Measurements from ENCODE around the gene TRABD2B. TPM values are rescaled to one million over a fixed set of nuclear protein-coding genes. Genes with fewer than 3 reads are reported as not detected.

The TRABD2B gene
- total RNA-seq, 4 donors from 2014 or later: 0.63 to 3.1 (median 1.7) TPM

GRCh38 chr1:47940779-47941178 lies 56.4 kb downstream of the TRABD2B start:
- DNase-seq (ENCODE audit: low spot score in 2 of 2): peak in 1 of 2 donors; percentile 32
- no peak overlapping the region for H3K4me3 ChIP-seq (ENCODE audit: low read depth, poor library complexity, severe bottlenecking)
- intact Hi-C loops (cut with DNase I; ENCODE audit: low total_unique reads): no loop called here
- 43 to 46% methylated on average over 5 of the region's 5 CpGs for WGBS, 2 donors
- TF ChIP-seq CTCF (IDR thresholded peaks at IDR 0.05): no peak
- no peak for TF ChIP-seq POLR2A (IDR thresholded peaks at IDR 0.05)

GRCh38 chr1:47940326-47940725 lies 56.9 kb downstream of the TRABD2B start:
- intact Hi-C loops (cut with DNase I; ENCODE audit: low total_unique reads): no loop called here

GRCh38 chr1:47938520-47938919 lies 58.7 kb downstream of the TRABD2B start:
- 0 to 16% methylated on average over 2 of the region's 2 CpGs for WGBS, 2 donors
- H3K4me3 ChIP-seq (ENCODE audit: low read depth, poor library complexity, severe bottlenecking): no peak overlapping the region
- TF ChIP-seq POLR2A (IDR thresholded peaks at IDR 0.05) (no peak), CTCF (IDR thresholded peaks at IDR 0.05) (no peak)
- intact Hi-C loops (cut with DNase I; ENCODE audit: low total_unique reads): no loop called here
- DNase-seq (ENCODE audit: low spot score in 2 of 2): peak in 1 of 2 donors; percentile 42

More at GRCh38 chr1:47940326-47940725, 56.9 kb downstream of the TRABD2B start:
- H3K4me3 ChIP-seq (ENCODE audit: low read depth, poor library complexity, severe bottlenecking): no peak overlapping the region
- DNase-seq (ENCODE audit: low spot score in 2 of 2): peak in 1 of 2 donors; percentile 82
- WGBS, 2 donors: 57 to 65% methylated on average over 8 of the region's 8 CpGs
- TF ChIP-seq POLR2A (IDR thresholded peaks at IDR 0.05) (no peak), CTCF (IDR thresholded peaks at IDR 0.05) (no peak)

GRCh38 chr1:47937586-47938254 lies 59.5 kb downstream of the TRABD2B start:
- intact Hi-C loops (cut with DNase I; ENCODE audit: low total_unique reads): no loop called here
- peak in 1 of 2 donors; percentile 14 for DNase-seq (ENCODE audit: low spot score in 2 of 2)
- 93 to 94% methylated on average over 5 of the region's 5 CpGs for WGBS, 2 donors
- TF ChIP-seq CTCF (IDR thresholded peaks at IDR 0.05) (no peak), POLR2A (IDR thresholded peaks at IDR 0.05) (no peak)
- no peak overlapping the region for H3K4me3 ChIP-seq (ENCODE audit: low read depth, poor library complexity, severe bottlenecking)

- TF ChIP-seq POLR2A (IDR thresholded peaks at IDR 0.05) (no peak), CTCF (IDR thresholded peaks at IDR 0.05) (no peak)
- intact Hi-C loops (cut with DNase I; ENCODE audit: low total_unique reads): no loop called here
- DNase-seq (ENCODE audit: low spot score in 2 of 2): peak in 1 of 2 donors; percentile 3
- no peak overlapping the region for H3K4me3 ChIP-seq (ENCODE audit: low read depth, poor library complexity, severe bottlenecking)
- WGBS, 2 donors: 92 to 93% methylated on average over 1 of the region's 1 CpG
Observed at GRCh38 chr1:47936916-47937551, 60.2 kb downstream of the TRABD2B start.

Data from lower leg skin (tissue), 4 donors.